GM10248 (cell line): Measurements from ENCODE around the gene FMNL2.

ENCODE experiments used
- CTCF ChIA-PET: fragments of 300-600 bp; sonication (Branson Sonifier 250); formaldehyde crosslinking; extraction: SDS; loops from one replicate; lab custom pipeline; 2021; ENCODE audit warnings: antibody characterized with exemption; lab: Yijun Ruan, JAX
- POLR2A ChIA-PET: fragments of 350-650 bp; sonication (Branson Sonifier 250); formaldehyde crosslinking; extraction: SDS; loops from one replicate; lab custom pipeline; 2020; ENCODE audit warnings: antibody characterized with exemption; lab: Yijun Ruan, JAX
- DNase-seq: peaks from one replicate; pipeline ENCODE4 v3.0.0; 2012; ENCODE audit errors: extremely low spot score
- TF ChIP-seq, protein P1 (sequence below): IDR thresholded peaks from 2 replicates; pipeline ENCODE4 v1.5.1; 2012; ENCODE audit warnings: mild to moderate bottlenecking, low read depth; ENCODE audit errors: extremely low read depth, missing control alignments, control extremely low read depth

Gene FMNL2

DNA sequence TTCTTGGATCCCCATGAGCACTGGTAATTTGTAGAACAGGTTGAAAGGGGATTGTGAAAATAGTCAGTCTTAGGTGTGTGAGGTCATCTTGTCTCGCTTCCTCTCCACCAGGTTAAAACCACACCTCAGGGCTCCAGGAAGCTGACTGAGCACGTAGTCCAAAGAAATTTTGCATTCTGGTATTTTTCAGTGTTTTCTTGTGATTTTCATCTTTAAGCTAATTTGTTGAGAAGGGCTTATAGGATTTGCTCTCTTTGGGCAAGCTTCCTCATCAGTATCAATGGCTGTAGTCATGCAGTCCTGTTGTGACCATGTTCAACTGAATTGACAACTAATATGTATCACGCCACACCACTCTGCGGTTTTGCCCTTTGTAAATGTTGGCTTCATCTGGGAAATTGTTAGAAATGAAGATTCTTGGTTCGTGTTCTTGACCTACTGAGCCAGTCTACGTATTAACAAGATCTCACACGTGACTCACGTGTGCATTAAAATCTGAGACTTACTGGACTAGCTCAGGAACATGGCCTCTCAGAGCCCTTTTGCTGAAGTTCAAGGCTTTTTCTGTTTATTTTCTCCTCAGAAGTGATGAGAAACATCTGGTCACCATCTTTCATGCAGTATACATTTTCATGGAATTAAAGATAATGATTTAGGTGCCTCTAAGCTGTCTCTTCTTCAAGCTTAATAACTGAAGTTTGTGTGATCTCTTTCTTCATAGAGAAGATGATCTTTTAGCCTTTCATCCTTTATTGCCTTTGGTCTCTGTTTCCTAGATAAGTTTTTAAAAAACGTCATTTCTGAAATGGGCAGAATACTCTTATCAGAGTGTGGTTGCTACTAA lies 32.8 kb downstream of the FMNL2 start:
- ChIA-PET POLR2A (interaction anchor here (0.6 kb wide), 1 partner anchor 32 kb away, joined by 3 read pairs; the partner anchor contains the start of gene FMNL2), CTCF (interaction anchor here (1.1 to 2.0 kb wide), 8 partner anchors 11 to 375 kb away, joined by 3 to 5 read pairs (median 3); no protein-coding TSS in a partner anchor)
- DNase-seq, result peak; percentile 22
- TF ChIP-seq, protein P1, sequence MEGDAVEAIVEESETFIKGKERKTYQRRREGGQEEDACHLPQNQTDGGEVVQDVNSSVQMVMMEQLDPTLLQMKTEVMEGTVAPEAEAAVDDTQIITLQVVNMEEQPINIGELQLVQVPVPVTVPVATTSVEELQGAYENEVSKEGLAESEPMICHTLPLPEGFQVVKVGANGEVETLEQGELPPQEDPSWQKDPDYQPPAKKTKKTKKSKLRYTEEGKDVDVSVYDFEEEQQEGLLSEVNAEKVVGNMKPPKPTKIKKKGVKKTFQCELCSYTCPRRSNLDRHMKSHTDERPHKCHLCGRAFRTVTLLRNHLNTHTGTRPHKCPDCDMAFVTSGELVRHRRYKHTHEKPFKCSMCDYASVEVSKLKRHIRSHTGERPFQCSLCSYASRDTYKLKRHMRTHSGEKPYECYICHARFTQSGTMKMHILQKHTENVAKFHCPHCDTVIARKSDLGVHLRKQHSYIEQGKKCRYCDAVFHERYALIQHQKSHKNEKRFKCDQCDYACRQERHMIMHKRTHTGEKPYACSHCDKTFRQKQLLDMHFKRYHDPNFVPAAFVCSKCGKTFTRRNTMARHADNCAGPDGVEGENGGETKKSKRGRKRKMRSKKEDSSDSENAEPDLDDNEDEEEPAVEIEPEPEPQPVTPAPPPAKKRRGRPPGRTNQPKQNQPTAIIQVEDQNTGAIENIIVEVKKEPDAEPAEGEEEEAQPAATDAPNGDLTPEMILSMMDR, result no peak

DNA sequence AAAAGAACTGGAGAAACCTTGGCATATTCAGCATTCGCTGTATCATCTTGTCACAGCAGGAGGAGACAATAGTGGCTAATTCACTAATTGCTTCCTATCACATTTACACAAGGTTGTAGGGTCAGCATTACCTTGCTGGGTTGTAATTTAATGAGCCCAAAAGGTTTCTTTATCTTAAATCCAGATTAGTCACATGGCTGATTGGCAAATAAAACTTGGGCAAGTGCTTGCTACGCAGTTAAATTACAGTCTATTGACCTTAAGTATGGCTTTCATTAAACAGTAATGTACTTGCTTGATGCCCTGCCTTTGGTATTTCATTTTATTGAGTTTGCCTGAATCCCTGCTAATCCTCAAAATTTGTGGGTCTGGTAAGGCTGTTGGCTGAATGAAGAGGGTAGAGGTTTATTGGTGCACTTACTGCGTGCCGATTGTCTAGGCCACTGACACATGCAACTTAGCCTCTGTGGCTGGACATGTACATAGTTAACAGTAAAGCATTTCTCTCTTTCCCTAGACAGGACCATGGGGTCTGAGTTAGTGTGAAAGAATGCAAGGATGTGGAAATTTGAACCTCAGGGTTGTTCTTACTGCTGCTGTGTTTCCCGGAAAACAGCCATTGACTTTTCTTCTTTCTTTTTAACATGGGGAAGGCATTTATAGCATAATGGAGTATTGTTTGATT lies 34.3 kb downstream of the FMNL2 start:
- ChIA-PET POLR2A (no interaction called here), CTCF (no interaction called here)
- no peak for DNase-seq
- TF ChIP-seq, protein P1, result no peak

DNA sequence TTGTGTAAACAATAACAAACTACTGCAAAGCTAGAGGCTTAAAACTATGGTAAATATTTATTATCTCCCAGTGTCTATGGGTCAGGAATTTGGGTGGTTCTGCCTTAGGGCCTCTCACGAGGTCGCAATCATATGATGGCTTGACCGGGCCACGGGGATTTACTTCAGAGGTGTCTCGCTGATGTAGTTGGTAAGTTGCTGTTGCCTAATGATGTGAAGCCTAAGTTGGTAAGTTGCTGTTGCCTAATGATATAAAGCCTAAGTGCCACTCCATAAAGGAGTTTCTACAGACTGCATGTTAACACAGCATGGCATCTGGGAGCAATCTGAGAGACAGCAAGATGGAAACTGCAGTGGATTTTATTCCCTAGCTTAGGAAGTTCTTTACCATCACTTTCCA lies 35.8 kb downstream of the FMNL2 start:
- ChIA-PET POLR2A (no interaction called here), CTCF (interaction anchor here (1.5 to 2.2 kb wide), 2 partner anchors 10 to 12 kb away, joined by 4 to 10 read pairs; no protein-coding TSS in a partner anchor)
- DNase-seq, result no peak
- TF ChIP-seq, protein P1, result no peak

DNA sequence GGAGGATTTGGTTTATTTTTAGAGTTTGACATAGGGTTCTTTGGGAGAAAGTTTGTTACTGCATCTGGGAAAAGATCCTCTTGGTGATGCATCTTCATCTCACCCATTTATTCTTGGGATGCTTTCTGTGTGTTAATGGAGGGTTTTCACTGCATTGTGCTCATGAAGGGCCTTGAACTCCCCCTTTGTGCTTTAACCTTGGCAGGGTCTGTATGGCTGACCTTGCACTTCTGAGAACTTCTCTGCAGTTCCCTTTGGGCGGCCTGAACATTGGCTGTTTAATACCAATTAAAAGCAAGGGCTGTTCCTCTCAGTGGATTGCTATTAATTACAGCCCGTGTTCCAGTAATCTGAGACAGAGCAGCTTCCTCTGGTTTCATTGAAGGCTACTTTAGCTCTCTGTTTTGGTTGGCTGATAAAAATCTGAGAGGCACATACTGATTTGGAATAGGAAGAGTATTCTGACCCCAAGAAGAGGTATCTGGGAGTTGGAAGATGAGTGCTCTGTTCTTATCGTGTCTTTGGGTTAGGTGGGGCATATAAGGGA lies 37.5 kb downstream of the FMNL2 start:
- POLR2A ChIA-PET, result no interaction called here
- TF ChIP-seq, protein P1, result no peak
- no peak for DNase-seq
- CTCF ChIA-PET, result interaction anchor here (1.1 to 2.2 kb wide), 2 partner anchors 8 to 11 kb away, joined by 3 to 10 read pairs; no protein-coding TSS in a partner anchor

DNA sequence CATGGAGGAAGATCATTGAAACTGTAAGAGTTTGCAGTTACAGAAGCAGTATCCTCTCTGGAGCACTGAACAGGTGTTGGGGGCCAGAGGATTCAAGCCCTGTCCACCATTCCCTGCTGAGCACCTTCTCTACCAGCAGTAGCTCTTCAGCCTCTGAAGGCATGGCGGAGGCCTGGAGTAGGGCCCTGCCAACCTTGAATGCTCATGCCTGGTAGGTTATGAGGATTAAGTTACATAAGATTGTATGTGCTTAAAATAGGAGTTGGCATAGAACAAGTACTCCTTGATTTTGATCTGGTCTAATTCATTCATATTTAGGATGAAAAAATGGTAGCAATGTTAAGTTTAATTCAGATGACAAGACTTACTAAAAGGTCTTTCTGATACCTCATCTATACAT lies 40.2 kb downstream of the FMNL2 start:
- ChIA-PET POLR2A (no interaction called here), CTCF (no interaction called here)
- TF ChIP-seq, protein P1, result no peak

DNA sequence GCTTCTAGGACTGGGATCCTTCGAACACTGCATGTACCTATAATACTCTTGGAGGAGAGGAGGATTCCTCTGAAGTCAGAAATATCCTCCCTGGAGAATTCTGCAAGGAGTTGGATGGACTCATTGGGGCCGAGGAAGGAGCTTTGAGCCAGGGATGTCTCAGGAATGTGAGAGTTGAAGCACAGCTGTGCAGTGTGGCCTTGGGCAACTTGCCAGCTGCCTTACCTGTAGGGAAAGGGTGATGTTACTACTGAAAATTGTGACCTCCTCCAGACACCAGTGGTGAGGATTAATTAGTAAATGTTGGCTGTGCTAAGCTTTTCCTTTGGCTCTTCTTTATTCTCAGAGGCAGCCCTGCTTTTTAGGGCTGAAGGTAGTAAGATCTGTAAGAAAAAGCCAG lies 41.4 kb downstream of the FMNL2 start:
- POLR2A ChIA-PET, result no interaction called here
- TF ChIP-seq, protein P1, result no peak
- CTCF ChIA-PET, result interaction anchor here (1.3 to 3.2 kb wide), 4 partner anchors 9 to 259 kb away, joined by 3 to 8 read pairs (median 4); no protein-coding TSS in a partner anchor
- no peak for DNase-seq

More for the DNA sequence above, 40.2 kb downstream of the FMNL2 start:
- DNase-seq, result no peak
